HepG2 (cell line): Measurements from ENCODE around the gene BABAM2. TPM values are rescaled to one million over a fixed set of nuclear protein-coding genes. Genes with fewer than 3 reads are reported as not detected.

Experiments
- ATAC-seq: fragments of 200-7000 bp; cut with Tn5 transposase; 3 replicates; pipeline ENCODE4 v1.9.1; 2020; ENCODE audit warnings: mild to moderate bottlenecking, moderate library complexity
- BruUV-seq: library from RNA; stranded (reverse); fragments of 400-500 nt; replicated peaks from 2 replicates; lab custom pipeline; 2021; lab: Mats Ljungman, UMichigan
- CTCF ChIA-PET: fragments of 300-600 bp; formaldehyde crosslinking; extraction: SDS; loops from one replicate; lab custom pipeline; 2021; ENCODE audit warnings: low total read pairs, inconsistent platforms, low intra/inter-chr PET ratio; lab: Yijun Ruan, JAX
- POLR2A ChIA-PET: fragments of 350-600 bp; sonication (Branson Sonifier 250); formaldehyde crosslinking; loops from one replicate; lab custom pipeline; 2020; ENCODE audit warnings: antibody characterized with exemption, inconsistent platforms; lab: Yijun Ruan, JAX
- DNase-seq: peaks from one replicate; pipeline ENCODE4 v3.0.0-alpha.2; 2015; ENCODE audit warnings: low spot score
- FAIRE-seq: peaks from 3 replicates; lab custom pipeline; 2011; peaks lifted over from hg19 to GRCh38; lab: Jason Lieb, UNC
- H2AFZ ChIP-seq: one replicate; pipeline ENCODE4 v1.6.1; 2011; ENCODE audit warnings: low read length, inconsistent platforms
- H3K27ac ChIP-seq: fragments of 300-600 bp; 3 replicates; pipeline ENCODE4 v1.8.0; 2011; ENCODE audit warnings: mixed run types, mild to moderate bottlenecking, mixed read lengths, low read length, inconsistent platforms; ENCODE audit not compliant: insufficient read depth; ENCODE audit errors: extremely low read length
- H3K27me3 ChIP-seq, 2 experiments: fragments of 200-600 bp in 1 of 2; 2 replicates in 1 of 2; 3 replicates in 1 of 2; pipeline versions ENCODE4 v1.6.0 to v1.8.0; 2011; ENCODE audit warnings: low read length in 2 of 2, mild to moderate bottlenecking in 2 of 2, moderate library complexity in 2 of 2, inconsistent platforms in 1 of 2; ENCODE audit not compliant: insufficient read depth in 2 of 2, control insufficient read depth in 1 of 2
- H3K36me3 ChIP-seq, 2 experiments: fragments of 200-600 bp in 1 of 2; replicated peaks in 1 of 2; 2 replicates in 1 of 2; 3 replicates in 1 of 2; pipeline versions ENCODE4 v1.5.1 to v1.8.0; 2011; ENCODE audit warnings: low read length in 2 of 2, inconsistent platforms in 1 of 2; ENCODE audit not compliant: insufficient read depth in 2 of 2, control insufficient read depth in 1 of 2
- H3K4me1 ChIP-seq: 2 replicates; pipeline ENCODE4 v1.5.1; 2012; ENCODE audit warnings: low read length, inconsistent platforms; ENCODE audit not compliant: insufficient read depth
- H3K4me2 ChIP-seq: 2 replicates; pipeline ENCODE4 v1.6.0; 2011; ENCODE audit warnings: low read depth, low read length, inconsistent platforms
- H3K4me3 ChIP-seq, 3 experiments: fragments of 200-600 bp in 1 of 3; sonication (generic), shearing (Covaris generic) in 1 of 3; replicated peaks in 1 of 3; 2 replicates each; pipeline ENCODE4 v1.5.1; 2011 to 2016; ENCODE audit warnings: low read length in 3 of 3, inconsistent platforms in 2 of 3, low read depth in 2 of 3, mild to moderate bottlenecking in 2 of 3, control low read depth in 1 of 3, mixed read lengths in 1 of 3; ENCODE audit not compliant: insufficient read depth in 1 of 3
- H3K79me2 ChIP-seq: one replicate; pipeline ENCODE4 v1.6.1; 2011; ENCODE audit warnings: low read length, inconsistent platforms; ENCODE audit not compliant: insufficient read depth
- H3K9ac ChIP-seq: 2 replicates; pipeline ENCODE4 v1.6.0; 2011; ENCODE audit warnings: mild to moderate bottlenecking, low read depth, low read length, inconsistent platforms; ENCODE audit not compliant: insufficient read depth
- H3K9me3 ChIP-seq: 2 replicates; pipeline ENCODE4 v1.5.1; 2012; ENCODE audit warnings: mild to moderate bottlenecking, low read length
- H4K20me1 ChIP-seq: 2 replicates; pipeline ENCODE4 v1.6.0; 2011; ENCODE audit warnings: inconsistent platforms, mild to moderate bottlenecking, low read length, moderate library complexity; ENCODE audit not compliant: insufficient read depth
- BCL6 ChIP-seq: IDR thresholded peaks from 2 replicates; pipeline ENCODE4 v1.6.1; 2016; ENCODE audit warnings: missing genetic modification reagents, missing compliant biosample characterization
- CC2D1A ChIP-seq: sonication (generic); formaldehyde crosslinking; IDR thresholded peaks from 2 replicates; pipeline ENCODE4 v1.8.1; 2023; ENCODE audit warnings: mild to moderate bottlenecking, missing genetic modification reagents
- FOXK1 ChIP-seq: sonication (generic); formaldehyde crosslinking; IDR thresholded peaks from 2 replicates; pipeline ENCODE4 v1.4.0; 2020; ENCODE audit warnings: low read depth, missing genetic modification reagents, borderline replicate concordance
- ISL2 ChIP-seq: sonication (generic); formaldehyde crosslinking; IDR thresholded peaks from 2 replicates; pipeline ENCODE4 v1.5.0; 2020; ENCODE audit warnings: missing genetic modification reagents
- SMYD3 ChIP-seq: sonication (generic); formaldehyde crosslinking; IDR thresholded peaks from 2 replicates; pipeline ENCODE4 v1.8.1; 2023; ENCODE audit warnings: mild to moderate bottlenecking, missing genetic modification reagents
- TEAD3 ChIP-seq: optimal IDR thresholded peaks from 2 replicates; pipeline ENCODE3; 2016; ENCODE audit warnings: borderline replicate concordance
- U2AF2 ChIP-seq: fragments of 200-400 bp; formaldehyde crosslinking; IDR thresholded peaks from 2 replicates; pipeline ENCODE4 v1.6.1; 2017; ENCODE audit warnings: low read depth, mild to moderate bottlenecking, low read length
- ZNF256 ChIP-seq: sonication (generic); formaldehyde crosslinking; conservative IDR thresholded peaks from 2 replicates; pipeline ENCODE4 v1.4.0; 2020; ENCODE audit warnings: missing genetic modification reagents
- WGBS: methylation state at CpG from one replicate; pipeline ENCODE4 v1.1.6; 2017; ENCODE audit warnings: low lambda C conversion rate; 5-methylcytosine and 5-hydroxymethylcytosine counted together
- in situ Hi-C: cut with HindIII; loops from 2 replicates; pipeline ENCODE4 v1.10.0; 2017; ENCODE audit warnings: low pct_unique_long_range_greater_than_20kb; ENCODE audit not compliant: extremely low pct_ligation_motif_present
- intact Hi-C: fragments of 100-400 bp; cut with micrococcal nuclease; formaldehyde crosslinking; loops from one replicate; pipeline ENCODE4 v1.10.0; 2022; ENCODE audit not compliant: unreplicated experiment
- polyA plus RNA-seq, 8 experiments: library from polyadenylated mRNA; depleted of rRNA in 3 of 8; stranded (reverse) in 7 of 8; unstranded in 1 of 8; fragments of >200 nt; fragmentation: Illumina TruSeq in 4 of 8; extraction: Trizol in 4 of 8; gene quantifications; 2 replicates each; pipeline versions ENCODE4 v1.2.1 to v1.2.3, GENCODE V29; 2011 to 2016; ENCODE audit warnings: low read depth in 4 of 8, missing spikeins in 1 of 8, mixed read lengths in 1 of 8; ENCODE audit not compliant: insufficient read depth in 1 of 8
- total RNA-seq, 5 experiments: library from RNA; depleted of rRNA; stranded (reverse); fragments of >200 nt; fragmentation: Illumina TruSeq; extraction: Trizol; gene quantifications; 2 replicates each; pipeline ENCODE4 v1.2.3, GENCODE V29; 2016; ENCODE audit warnings: low read depth in 1 of 5
- TF ChIP-seq, protein P1 (sequence below): sonication (generic); formaldehyde crosslinking; IDR thresholded peaks from 2 replicates; pipeline ENCODE4 v1.4.0; 2020; ENCODE audit warnings: missing genetic modification reagents, borderline replicate concordance

Gene BABAM2
- total and polyA plus RNA-seq, 2 of the 13 experiments (the other 11 are each of a cell fraction or from before 2014, with no cell fraction given), result 24.9 to 28.0 TPM

GRCh38 chr2:27925766-27926472, 35.4 kb downstream of the BABAM2 start:
- WGBS, result 90% methylated on average over 4 of the region's 4 CpGs
- no peaks in the 10 kb centered on the region for H3K27me3 ChIP-seq
- H2AFZ ChIP-seq, result no peak overlapping the region
- CTCF ChIA-PET, result no interaction called here
- no TSS peak for BruUV-seq
- H3K4me2 ChIP-seq, result no peak overlapping the region
- peaks cover 0 to 5% of the 10 kb centered on the region in 2 experiments; a peak in 1 of 5 replicates for H3K36me3 ChIP-seq
- TF ChIP-seq, protein P1, sequence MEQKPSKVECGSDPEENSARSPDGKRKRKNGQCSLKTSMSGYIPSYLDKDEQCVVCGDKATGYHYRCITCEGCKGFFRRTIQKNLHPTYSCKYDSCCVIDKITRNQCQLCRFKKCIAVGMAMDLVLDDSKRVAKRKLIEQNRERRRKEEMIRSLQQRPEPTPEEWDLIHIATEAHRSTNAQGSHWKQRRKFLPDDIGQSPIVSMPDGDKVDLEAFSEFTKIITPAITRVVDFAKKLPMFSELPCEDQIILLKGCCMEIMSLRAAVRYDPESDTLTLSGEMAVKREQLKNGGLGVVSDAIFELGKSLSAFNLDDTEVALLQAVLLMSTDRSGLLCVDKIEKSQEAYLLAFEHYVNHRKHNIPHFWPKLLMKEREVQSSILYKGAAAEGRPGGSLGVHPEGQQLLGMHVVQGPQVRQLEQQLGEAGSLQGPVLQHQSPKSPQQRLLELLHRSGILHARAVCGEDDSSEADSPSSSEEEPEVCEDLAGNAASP (CRISPR knock-in tag), result no peak
- peak; percentile 29 for TF ChIP-seq TEAD3 (CRISPR knock-in tag)
- no peak for TF ChIP-seq CC2D1A (CRISPR knock-in tag)
- no peak for TF ChIP-seq ZNF256 (CRISPR knock-in tag)
- 0 out of 2 replicates have a peak, but pooled peaks have one; percentile 27 for TF ChIP-seq SMYD3 (CRISPR knock-in tag)
- no peak for TF ChIP-seq ISL2
- TF ChIP-seq BCL6 (CRISPR knock-in tag), result 0 out of 2 replicates have a peak, but pooled peaks have one; percentile 16
- no peak for TF ChIP-seq U2AF2
- no peak for TF ChIP-seq FOXK1 (CRISPR knock-in tag)
- H3K79me2 ChIP-seq, result no peaks in the 10 kb centered on the region
- in situ Hi-C loops, result no loop called here
- ATAC-seq (no peak), FAIRE-seq (no peak), DNase-seq (no peak)
- no peak overlapping the region for H3K4me3 ChIP-seq
- H3K9me3 ChIP-seq, result no peaks in the 10 kb centered on the region
- intact Hi-C loops, result loop anchor here (5.0 kb wide), 1 partner anchor 34 kb away; the partner anchor contains the start of genes BABAM2 and RBKS
- no peaks in the 10 kb centered on the region for H4K20me1 ChIP-seq
- H3K9ac ChIP-seq, result no peak overlapping the region
- H3K27ac ChIP-seq, result no peak overlapping the region
- peaks cover 31% of the 10 kb centered on the region for H3K4me1 ChIP-seq
- POLR2A ChIA-PET, result interaction anchor here (0.7 to 1.2 kb wide), 2 partner anchors 10 to 36 kb away, joined by 3 to 5 read pairs; no protein-coding TSS in a partner anchor
